ENCODE measurements around the gene HINT2. TPM values are rescaled to one million over a fixed set of nuclear protein-coding genes. Genes with fewer than 3 reads are reported as not detected.

The HINT2 gene
- total RNA-seq, 1 donor from 2014 or later: 32.6 TPM

GRCh38 chr9:35844628-35845270 lies 29.9 kb upstream of the HINT2 start:
- peak overlapping the region; percentile 60 for H3K27ac ChIP-seq
- no peak for DNase-seq
- intact Hi-C loops (cut with DNase I): no loop called here
- ATAC-seq: peak; percentile 85 to 86
- H3K36me3 ChIP-seq: no peaks in the 10 kb centered on the region
- TF ChIP-seq, protein P1, sequence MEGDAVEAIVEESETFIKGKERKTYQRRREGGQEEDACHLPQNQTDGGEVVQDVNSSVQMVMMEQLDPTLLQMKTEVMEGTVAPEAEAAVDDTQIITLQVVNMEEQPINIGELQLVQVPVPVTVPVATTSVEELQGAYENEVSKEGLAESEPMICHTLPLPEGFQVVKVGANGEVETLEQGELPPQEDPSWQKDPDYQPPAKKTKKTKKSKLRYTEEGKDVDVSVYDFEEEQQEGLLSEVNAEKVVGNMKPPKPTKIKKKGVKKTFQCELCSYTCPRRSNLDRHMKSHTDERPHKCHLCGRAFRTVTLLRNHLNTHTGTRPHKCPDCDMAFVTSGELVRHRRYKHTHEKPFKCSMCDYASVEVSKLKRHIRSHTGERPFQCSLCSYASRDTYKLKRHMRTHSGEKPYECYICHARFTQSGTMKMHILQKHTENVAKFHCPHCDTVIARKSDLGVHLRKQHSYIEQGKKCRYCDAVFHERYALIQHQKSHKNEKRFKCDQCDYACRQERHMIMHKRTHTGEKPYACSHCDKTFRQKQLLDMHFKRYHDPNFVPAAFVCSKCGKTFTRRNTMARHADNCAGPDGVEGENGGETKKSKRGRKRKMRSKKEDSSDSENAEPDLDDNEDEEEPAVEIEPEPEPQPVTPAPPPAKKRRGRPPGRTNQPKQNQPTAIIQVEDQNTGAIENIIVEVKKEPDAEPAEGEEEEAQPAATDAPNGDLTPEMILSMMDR (IDR thresholded peaks at IDR 0.05): no peak
- no peaks in the 10 kb centered on the region for H3K27me3 ChIP-seq (ENCODE audit: low read depth)
- H3K4me1 ChIP-seq: peaks cover 28% of the 10 kb centered on the region
- no peak overlapping the region for H3K4me3 ChIP-seq
- no peaks in the 10 kb centered on the region for H3K9me3 ChIP-seq

DNA sequence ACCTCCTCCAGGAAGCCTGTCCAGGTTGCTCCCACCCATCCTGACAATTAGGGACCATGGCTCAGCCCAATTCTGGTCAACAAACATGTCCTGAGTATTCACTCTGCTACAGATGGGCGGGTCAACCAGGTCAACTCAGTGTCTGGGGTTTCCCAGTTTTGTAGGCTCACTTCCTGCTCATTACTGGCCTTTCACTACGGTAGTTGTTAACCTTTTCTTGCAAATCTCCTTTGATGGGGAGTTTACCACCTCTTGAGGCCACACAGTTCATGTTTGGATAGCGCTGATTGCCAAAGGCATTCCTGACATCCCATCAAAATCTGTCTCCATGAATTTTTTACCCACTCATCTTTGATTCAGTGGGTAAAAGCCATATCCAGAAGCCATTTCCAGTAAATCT lies 28.0 kb upstream of the HINT2 start:
- intact Hi-C loops (cut with DNase I): no loop called here
- no peaks in the 10 kb centered on the region for H3K27me3 ChIP-seq (ENCODE audit: low read depth)
- no peaks in the 10 kb centered on the region for H3K36me3 ChIP-seq
- no peaks in the 10 kb centered on the region for H3K9me3 ChIP-seq
- no peak overlapping the region for H3K27ac ChIP-seq
- ATAC-seq: no peak
- no peak for DNase-seq
- peaks cover 26% of the 10 kb centered on the region for H3K4me1 ChIP-seq
- TF ChIP-seq, protein P1 (IDR thresholded peaks at IDR 0.05): no peak
- no peak overlapping the region for H3K4me3 ChIP-seq

DNA sequence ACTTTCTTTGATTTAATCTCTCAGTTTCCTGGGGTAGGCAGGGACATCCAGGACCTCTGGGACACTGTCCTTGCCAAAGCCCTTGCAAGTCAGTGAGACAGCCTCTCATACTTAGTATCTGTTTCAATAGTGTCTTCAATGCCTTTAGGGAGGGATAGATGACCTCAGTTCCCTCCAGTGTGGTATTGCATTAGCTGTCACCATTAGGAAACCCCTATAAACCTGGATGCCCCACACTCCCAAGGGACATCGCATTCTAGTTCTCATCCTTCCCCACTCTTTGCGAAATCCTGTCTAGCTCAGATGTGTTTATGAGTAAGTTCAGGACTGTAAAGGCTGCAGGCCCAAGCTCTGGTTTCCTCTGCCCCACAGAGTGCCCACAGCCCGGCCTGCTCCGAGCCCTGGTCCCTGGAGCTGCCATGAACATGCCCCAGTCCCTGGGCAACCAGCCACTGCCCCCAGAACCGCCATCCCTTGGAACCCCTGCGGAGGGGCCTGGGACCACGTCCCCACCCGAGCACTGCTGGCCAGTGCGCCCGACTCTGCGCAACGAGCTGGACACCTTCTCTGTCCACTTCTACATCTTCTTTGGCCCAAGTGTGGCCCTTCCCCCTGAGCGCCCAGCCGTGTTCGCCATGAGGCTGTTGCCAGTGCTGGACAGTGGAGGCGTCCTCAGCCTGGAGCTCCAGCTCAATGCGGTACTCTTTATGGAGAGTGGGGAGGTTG lies 27.3 kb upstream of the HINT2 start:
- Histone ChIP-seq H3K4me1 (peaks cover 24% of the 10 kb centered on the region), H3K27me3 (ENCODE audit: low read depth) (no peaks in the 10 kb centered on the region), H3K4me3 (no peak overlapping the region), H3K27ac (no peak overlapping the region), H3K9me3 (no peaks in the 10 kb centered on the region), H3K36me3 (no peaks in the 10 kb centered on the region)
- no peak for ATAC-seq
- no peak for DNase-seq
- TF ChIP-seq, protein P1 (IDR thresholded peaks at IDR 0.05): no peak
- intact Hi-C loops (cut with DNase I): no loop called here

DNA sequence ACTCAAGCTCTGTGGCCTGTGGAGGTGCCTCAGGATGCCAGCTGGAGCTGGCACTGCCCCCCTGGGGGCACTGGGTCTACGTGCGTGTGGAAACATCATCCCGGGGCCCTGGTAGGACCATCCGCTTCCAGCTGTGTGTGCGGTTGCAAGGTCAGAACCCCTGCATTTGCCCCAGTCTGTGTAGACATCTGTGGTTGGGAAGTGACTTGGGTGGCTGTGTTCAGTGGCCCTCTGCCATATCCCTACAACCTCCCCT lies 26.7 kb upstream of the HINT2 start:
- Histone ChIP-seq H3K9me3 (no peaks in the 10 kb centered on the region), H3K27ac (no peak overlapping the region), H3K36me3 (no peaks in the 10 kb centered on the region), H3K27me3 (ENCODE audit: low read depth) (no peaks in the 10 kb centered on the region), H3K4me3 (no peak overlapping the region), H3K4me1 (peaks cover 24% of the 10 kb centered on the region)
- intact Hi-C loops (cut with DNase I): no loop called here
- TF ChIP-seq, protein P1 (IDR thresholded peaks at IDR 0.05): no peak
- DNase-seq (no peak), ATAC-seq (no peak)

DNA sequence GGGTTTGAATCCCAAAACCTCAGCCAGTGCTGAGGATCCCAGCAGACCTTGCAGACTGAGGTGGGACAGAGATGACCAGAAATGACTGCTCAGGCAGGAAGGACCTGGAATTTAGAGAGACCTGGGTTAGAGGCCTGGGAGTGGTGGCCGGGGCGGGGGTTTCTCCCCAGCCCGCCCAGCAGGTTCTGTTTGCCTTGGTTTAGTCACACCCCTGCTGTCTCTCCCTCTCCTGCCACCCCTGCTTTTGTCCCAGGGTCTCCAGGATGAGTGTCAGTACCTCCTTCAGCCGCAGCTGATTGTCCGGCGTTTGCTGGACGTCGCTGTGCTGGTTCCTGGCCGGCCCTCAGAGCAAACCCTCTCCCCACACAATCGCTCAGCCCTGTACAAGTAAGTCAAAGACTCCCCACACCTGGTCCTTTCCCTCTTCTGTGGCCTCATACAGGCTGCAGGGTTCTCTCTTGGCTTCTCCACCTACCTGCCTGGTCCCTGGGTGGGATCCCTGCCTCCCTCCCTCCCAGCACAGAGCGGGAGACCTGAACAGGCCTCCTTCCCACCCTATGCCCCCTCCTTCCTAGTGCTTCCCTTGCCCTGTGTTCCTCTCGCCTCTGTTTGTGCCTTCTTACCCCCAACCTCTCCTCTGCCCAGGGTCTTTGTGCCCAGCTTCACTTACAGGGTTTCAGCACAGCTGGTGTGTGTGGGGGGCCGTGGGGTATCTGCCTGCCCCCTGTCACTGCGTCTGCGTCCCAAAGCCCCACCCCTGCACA lies 26.2 kb upstream of the HINT2 start:
- no peaks in the 10 kb centered on the region for H3K9me3 ChIP-seq
- peaks cover 27% of the 10 kb centered on the region for H3K4me1 ChIP-seq
- no peak overlapping the region for H3K4me3 ChIP-seq
- ATAC-seq (no peak), DNase-seq (no peak)
- H3K27me3 ChIP-seq (ENCODE audit: low read depth): no peaks in the 10 kb centered on the region
- no peaks in the 10 kb centered on the region for H3K36me3 ChIP-seq
- no peak overlapping the region for H3K27ac ChIP-seq
- TF ChIP-seq, protein P1 (IDR thresholded peaks at IDR 0.05): no peak
- intact Hi-C loops (cut with DNase I): no loop called here
